HCT116 (cell line): ENCODE results near the gene RAB24. TPM values are rescaled to one million over a fixed set of nuclear protein-coding genes. Genes with fewer than 3 reads are reported as not detected.
"Not testable (repeated sequence)": the region's sequence is repeated elsewhere in the genome, so short reads cannot be mapped to it uniquely, and the experiment has no call there.

ENCODE experiments used
- ATAC-seq: fragments of 200-7000 bp; cut with Tn5 transposase; 2 replicates; pipeline ENCODE4 v1.9.1; 2020; ENCODE audit warnings: mild to moderate bottlenecking, moderate library complexity
- BruUV-seq: library from RNA; stranded (reverse); fragments of 400-500 nt; replicated peaks from 2 replicates; lab custom pipeline; 2021; lab: Mats Ljungman, UMichigan
- CTCF ChIA-PET: fragments of 300-600 bp; sonication (Branson Sonifier 250); formaldehyde crosslinking; loops from one replicate; lab custom pipeline; 2021; ENCODE audit warnings: antibody characterized with exemption; lab: Charles Lee
- POLR2A ChIA-PET: fragments of 300-600, 350-600 bp; sonication (Branson Sonifier 250); formaldehyde crosslinking; loops from one replicate; lab custom pipeline; 2021; ENCODE audit warnings: antibody characterized with exemption; lab: Charles Lee
- RAD21 ChIA-PET, 2 experiments: fragments of 300-600 bp; sonication (Branson Sonifier 250); formaldehyde crosslinking; loops; one replicate each; lab custom pipeline; 2023; ENCODE audit warnings: low total read pairs in 2 of 2; ENCODE audit not compliant: uncharacterized antibody in 2 of 2, unreplicated experiment in 2 of 2, low non-redundant PET in 1 of 2; lab: Charles Lee
- DNase-seq: peaks from one replicate; pipeline ENCODE4 v3.0.0-alpha.2; 2010; ENCODE audit warnings: low read depth, low spot score
- H2AFZ ChIP-seq: fragments of 200-600 bp; shearing (Covaris generic), sonication (generic); 2 replicates; pipeline ENCODE4 v1.6.1; 2017; ENCODE audit warnings: low read depth, mixed run types, mixed read lengths, antibody characterized with exemption, low read length; ENCODE audit not compliant: poor library complexity, severe bottlenecking
- H3K27ac ChIP-seq: 2 replicates; pipeline ENCODE4 v1.5.1; 2012; ENCODE audit warnings: low read depth, low read length
- H3K27me3 ChIP-seq: fragments of 200-600 bp; sonication (generic); 2 replicates; pipeline ENCODE4 v1.6.1; 2016; ENCODE audit warnings: mixed run types, low read length, mixed read lengths; ENCODE audit not compliant: insufficient read depth
- H3K36me3 ChIP-seq, 2 experiments: fragments of 200-500 bp in 1 of 2; fragments of 200-600 bp in 1 of 2; sonication (Bioruptor generic) in 1 of 2; sonication (generic) in 1 of 2; 2 replicates each; pipeline versions ENCODE4 v1.5.1 to v1.6.1; 2014 to 2016; ENCODE audit warnings: low read length in 2 of 2, inconsistent platforms in 1 of 2, mixed read lengths in 1 of 2, mixed run types in 1 of 2; ENCODE audit not compliant: insufficient read depth in 2 of 2, control insufficient read depth in 1 of 2
- H3K4me1 ChIP-seq, 2 experiments: fragments of 200-600 bp in 1 of 2; sonication (generic) in 1 of 2; 2 replicates each; pipeline versions ENCODE4 v1.5.1 to v1.6.1; 2012 to 2017; ENCODE audit warnings: low read length in 2 of 2, inconsistent platforms in 1 of 2, mild to moderate bottlenecking in 1 of 2, mixed read lengths in 1 of 2, mixed run types in 1 of 2, moderate library complexity in 1 of 2; ENCODE audit not compliant: insufficient read depth in 2 of 2, control insufficient read depth in 1 of 2
- H3K4me2 ChIP-seq: fragments of 200-600 bp; sonication (generic); 2 replicates; pipeline ENCODE4 v1.6.1; 2017; ENCODE audit warnings: mixed run types, low read length, mixed read lengths
- H3K4me3 ChIP-seq, 2 experiments: fragments of 200-600 bp in 1 of 2; sonication (generic) in 1 of 2; replicated peaks in 1 of 2; 2 replicates each; pipeline ENCODE4 v1.5.1; 2011 to 2016; ENCODE audit warnings: low read length in 2 of 2, control low read depth in 1 of 2, low read depth in 1 of 2, mild to moderate bottlenecking in 1 of 2, mixed read lengths in 1 of 2, mixed run types in 1 of 2
- H3K79me2 ChIP-seq: fragments of 200-600 bp; sonication (generic); 2 replicates; pipeline ENCODE4 v1.6.1; 2017; ENCODE audit warnings: mild to moderate bottlenecking, mixed run types, low read length, moderate library complexity, mixed read lengths; ENCODE audit not compliant: insufficient read depth
- H3K9ac ChIP-seq: fragments of 200-600 bp; sonication (generic); 2 replicates; pipeline ENCODE4 v1.6.1; 2016; ENCODE audit warnings: low read length, mixed read lengths
- H3K9me2 ChIP-seq: fragments of 200-600 bp; sonication (generic), shearing (Covaris generic); 2 replicates; pipeline ENCODE4 v1.6.1; 2017; ENCODE audit warnings: mixed run types, mild to moderate bottlenecking, moderate library complexity; ENCODE audit not compliant: insufficient read depth
- H3K9me3 ChIP-seq, 2 experiments: fragments of 200-500 bp in 1 of 2; fragments of 200-600 bp in 1 of 2; sonication (Bioruptor generic) in 1 of 2; sonication (generic) in 1 of 2; 2 replicates each; pipeline ENCODE4 v1.6.1; 2014 to 2017; ENCODE audit warnings: low read length in 2 of 2, mixed read lengths in 2 of 2, inconsistent platforms in 1 of 2, low read depth in 1 of 2, mild to moderate bottlenecking in 1 of 2, mixed run types in 1 of 2, moderate library complexity in 1 of 2; ENCODE audit not compliant: control insufficient read depth in 1 of 2, insufficient read depth in 1 of 2
- H4K20me1 ChIP-seq: fragments of 200-600 bp; sonication (generic), shearing (Covaris generic); 2 replicates; pipeline ENCODE4 v1.6.1; 2017; ENCODE audit warnings: mixed run types, mild to moderate bottlenecking, moderate library complexity; ENCODE audit not compliant: insufficient read depth
- CEBPB ChIP-seq: IDR thresholded peaks from 2 replicates; pipeline ENCODE4 v1.6.1; 2012; ENCODE audit warnings: low read depth
- EGR1 ChIP-seq: IDR thresholded peaks from 2 replicates; pipeline ENCODE4 v1.6.1; 2012; ENCODE audit warnings: low read depth
- ELF1 ChIP-seq: IDR thresholded peaks from 2 replicates; pipeline ENCODE4 v1.6.1; 2012; ENCODE audit warnings: low read depth, borderline replicate concordance
- EZH2 ChIP-seq: fragments of 200-600 bp; sonication (generic); IDR thresholded peaks from 2 replicates; pipeline ENCODE4 v1.6.1; 2017; ENCODE audit warnings: antibody characterized with exemption, mixed run types
- EZH2phosphoT487 ChIP-seq: fragments of 200-600 bp; IDR thresholded peaks from 2 replicates; pipeline ENCODE4 v1.6.1; 2018; ENCODE audit warnings: antibody characterized with exemption, borderline replicate concordance
- FOSL1 ChIP-seq: IDR thresholded peaks from 2 replicates; pipeline ENCODE4 v1.6.1; 2012; ENCODE audit warnings: low read depth
- JUND ChIP-seq: IDR thresholded peaks from 2 replicates; pipeline ENCODE4 v1.6.1; 2012
- POLR2A ChIP-seq: IDR thresholded peaks from 2 replicates; pipeline ENCODE4 v1.7.0; 2011; ENCODE audit warnings: borderline replicate concordance; ENCODE audit not compliant: insufficient read depth, insufficient read length; ENCODE audit errors: extremely low read depth
- POLR2AphosphoS5 ChIP-seq: IDR thresholded peaks from 2 replicates; pipeline ENCODE4 v1.6.1; 2011; ENCODE audit warnings: mild to moderate bottlenecking, low read depth, low read length, moderate library complexity
- SIN3A ChIP-seq: IDR thresholded peaks from 2 replicates; pipeline ENCODE4 v1.6.1; 2012; ENCODE audit warnings: low read depth
- SP1 ChIP-seq: IDR thresholded peaks from 2 replicates; pipeline ENCODE4 v1.6.1; 2012; ENCODE audit warnings: low read depth
- SRF ChIP-seq: IDR thresholded peaks from 2 replicates; pipeline ENCODE4 v1.6.1; 2012; ENCODE audit warnings: low read depth
- YY1 ChIP-seq: IDR thresholded peaks from 2 replicates; pipeline ENCODE4 v1.6.1; 2011; ENCODE audit warnings: low read length, low read depth, moderate library complexity, mild to moderate bottlenecking; ENCODE audit not compliant: insufficient replicate concordance; ENCODE audit errors: extremely low read depth
- ZFX ChIP-seq: fragments of 450-650 bp; IDR thresholded peaks from 2 replicates; pipeline ENCODE4 v1.6.1; 2017
- ZNF274 ChIP-seq: fragments of 200-500 bp; sonication (Bioruptor generic); IDR thresholded peaks from 2 replicates; pipeline ENCODE4 v1.6.1; 2014; ENCODE audit warnings: mild to moderate bottlenecking, low read depth, low read length, inconsistent platforms
- intact Hi-C: fragments of 100-400 bp; cut with micrococcal nuclease; formaldehyde crosslinking; loops from 2 replicates; pipeline ENCODE4 v1.10.0; 2022
- total RNA-seq: library from RNA; stranded (reverse); gene quantifications from one replicate; pipeline ENCODE4 v1.2.1, GENCODE V29; 2021; ENCODE audit not compliant: unreplicated experiment
- TF ChIP-seq, protein P1 (sequence below), 3 experiments: fragments of 200-600 bp in 1 of 3; sonication (generic) in 1 of 3; IDR thresholded peaks in 2 of 3; conservative IDR thresholded peaks in 1 of 3; 2 replicates each; pipeline ENCODE4 v1.5.1; 2012 to 2017; ENCODE audit warnings: low read depth in 2 of 3, low read length in 2 of 3, antibody characterized with exemption in 1 of 3, borderline replicate concordance in 1 of 3, control low read depth in 1 of 3, mild to moderate bottlenecking in 1 of 3, mixed read lengths in 1 of 3, mixed run types in 1 of 3, moderate library complexity in 1 of 3; ENCODE audit not compliant: insufficient read depth in 1 of 3

Gene RAB24
- total RNA-seq, 1 experiment from 2014 or later, result 13.5 TPM

DNA sequence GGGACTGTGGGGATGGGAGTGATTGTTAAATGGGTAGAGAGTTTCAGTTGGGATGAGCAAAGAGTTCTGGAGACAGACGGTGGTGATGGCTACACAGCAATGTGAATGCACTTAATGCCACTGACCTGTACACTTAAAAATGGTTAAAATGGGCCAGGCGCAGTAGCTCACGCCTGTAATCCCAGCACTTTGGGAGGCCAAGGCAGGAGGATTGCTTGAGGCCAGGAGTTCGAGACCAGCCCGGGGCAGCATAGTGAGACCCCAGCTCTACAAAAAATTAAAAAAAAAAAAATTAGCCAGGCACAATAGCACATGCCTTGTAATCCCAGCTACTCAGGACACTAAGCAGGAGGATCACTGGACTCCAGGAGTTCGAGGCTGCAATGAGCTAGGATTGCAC is 40.3 kb upstream of the RAB24 start:
- Histone ChIP-seq H4K20me1 (peaks cover 3% of the 10 kb centered on the region; the same call in 1 of the 2 replicates), H3K27me3 (no peaks in the 10 kb centered on the region), H3K4me3 (no peak overlapping the region), H3K9me3 (no peaks in the 10 kb centered on the region), H3K36me3 (peaks cover 10 to 18% of the 10 kb centered on the region in 2 experiments; a peak in 3 of 4 replicates), H3K9ac (no peak overlapping the region), H3K27ac (no peak overlapping the region), H3K4me1 (no peaks in the 10 kb centered on the region), H3K4me2 (no peak overlapping the region), H3K79me2 (peaks cover 85% of the 10 kb centered on the region), H3K9me2 (no peaks in the 10 kb centered on the region), H2AFZ (no peak overlapping the region)
- intact Hi-C loops, result no loop called here
- DNase-seq (no peak), ATAC-seq (no peak)
- ChIA-PET POLR2A (interaction anchor here (0.7 kb wide), 1 partner anchor 257 kb away, joined by 3 read pairs; the partner anchor contains the start of gene FGFR4), CTCF (no interaction called here), RAD21 (no interaction called here)
- TF ChIP-seq EGR1 (no peak), JUND (no peak), SIN3A (no peak), ELF1 (no peak), SRF (no peak), SP1 (no peak), ZFX (no peak), POLR2AphosphoS5 (no peak), ZNF274 (no peak), YY1 (no peak), CEBPB (no peak), POLR2A (no peak), FOSL1 (no peak), EZH2phosphoT487 (no peak), EZH2 (no peak)
- TF ChIP-seq, protein P1, sequence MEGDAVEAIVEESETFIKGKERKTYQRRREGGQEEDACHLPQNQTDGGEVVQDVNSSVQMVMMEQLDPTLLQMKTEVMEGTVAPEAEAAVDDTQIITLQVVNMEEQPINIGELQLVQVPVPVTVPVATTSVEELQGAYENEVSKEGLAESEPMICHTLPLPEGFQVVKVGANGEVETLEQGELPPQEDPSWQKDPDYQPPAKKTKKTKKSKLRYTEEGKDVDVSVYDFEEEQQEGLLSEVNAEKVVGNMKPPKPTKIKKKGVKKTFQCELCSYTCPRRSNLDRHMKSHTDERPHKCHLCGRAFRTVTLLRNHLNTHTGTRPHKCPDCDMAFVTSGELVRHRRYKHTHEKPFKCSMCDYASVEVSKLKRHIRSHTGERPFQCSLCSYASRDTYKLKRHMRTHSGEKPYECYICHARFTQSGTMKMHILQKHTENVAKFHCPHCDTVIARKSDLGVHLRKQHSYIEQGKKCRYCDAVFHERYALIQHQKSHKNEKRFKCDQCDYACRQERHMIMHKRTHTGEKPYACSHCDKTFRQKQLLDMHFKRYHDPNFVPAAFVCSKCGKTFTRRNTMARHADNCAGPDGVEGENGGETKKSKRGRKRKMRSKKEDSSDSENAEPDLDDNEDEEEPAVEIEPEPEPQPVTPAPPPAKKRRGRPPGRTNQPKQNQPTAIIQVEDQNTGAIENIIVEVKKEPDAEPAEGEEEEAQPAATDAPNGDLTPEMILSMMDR (IDR thresholded peaks at IDR 0.05 in 2 of 3, conservative IDR thresholded peaks at IDR 0.05 in 1 of 3; ENCODE audit: borderline replicate concordance in 1 of 3, insufficient read depth in 1 of 3, low read depth in 2 of 3, low read length in 2 of 3), result no peak
- BruUV-seq, result no TSS peak

DNA sequence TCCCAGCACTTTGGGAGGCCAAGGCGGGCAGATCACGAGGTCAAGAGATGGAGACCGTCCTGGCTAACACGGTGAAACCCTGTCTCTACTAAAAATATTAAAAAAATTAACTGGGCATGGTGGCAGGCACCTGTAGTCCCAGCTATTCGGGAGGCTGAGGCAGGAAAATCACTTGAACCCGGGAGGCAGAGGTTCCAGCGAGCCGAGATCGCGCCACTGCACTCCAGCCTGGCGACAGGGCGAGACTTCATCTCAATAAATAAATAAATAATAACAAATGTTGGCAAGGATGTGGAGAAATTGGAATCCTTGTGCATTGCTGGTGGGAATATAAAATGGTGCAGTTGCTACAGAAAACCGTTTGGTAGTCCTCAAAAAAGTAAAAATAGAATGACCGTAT is 39.5 kb upstream of the RAB24 start:
- H3K27me3 ChIP-seq, H3K27ac ChIP-seq, H4K20me1 ChIP-seq, H3K9ac ChIP-seq, H3K4me2 ChIP-seq, H3K4me3 ChIP-seq, H3K9me3 ChIP-seq, BruUV-seq, CTCF ChIA-PET, H3K9me2 ChIP-seq, ATAC-seq, DNase-seq, intact Hi-C loops, H2AFZ ChIP-seq, RAD21 ChIA-PET, H3K4me1 ChIP-seq: not testable (repeated sequence)
- POLR2A ChIA-PET, result interaction anchor here (1.4 kb wide), 1 partner anchor 9 kb away, joined by 3 read pairs; the partner anchor contains the start of gene LMAN2
- Histone ChIP-seq H3K79me2 (peaks cover 77% of the 10 kb centered on the region), H3K36me3 (peaks cover 12 to 20% of the 10 kb centered on the region in 2 experiments; a peak in 3 of 4 replicates)
